22Rv1 (cell line): ENCODE results near the gene CEND1.

ENCODE experiments used
- ZFX ChIP-seq: fragments of 450-650 bp; IDR thresholded peaks from 2 replicates; pipeline ENCODE4 v1.6.1; 2017; ENCODE audit warnings: antibody characterized with exemption, borderline replicate concordance
- TF ChIP-seq, protein P1 (sequence below): fragments of 450-650 bp; IDR thresholded peaks from 2 replicates; pipeline ENCODE4 v1.5.1; 2017; ENCODE audit warnings: mild to moderate bottlenecking

DNA sequence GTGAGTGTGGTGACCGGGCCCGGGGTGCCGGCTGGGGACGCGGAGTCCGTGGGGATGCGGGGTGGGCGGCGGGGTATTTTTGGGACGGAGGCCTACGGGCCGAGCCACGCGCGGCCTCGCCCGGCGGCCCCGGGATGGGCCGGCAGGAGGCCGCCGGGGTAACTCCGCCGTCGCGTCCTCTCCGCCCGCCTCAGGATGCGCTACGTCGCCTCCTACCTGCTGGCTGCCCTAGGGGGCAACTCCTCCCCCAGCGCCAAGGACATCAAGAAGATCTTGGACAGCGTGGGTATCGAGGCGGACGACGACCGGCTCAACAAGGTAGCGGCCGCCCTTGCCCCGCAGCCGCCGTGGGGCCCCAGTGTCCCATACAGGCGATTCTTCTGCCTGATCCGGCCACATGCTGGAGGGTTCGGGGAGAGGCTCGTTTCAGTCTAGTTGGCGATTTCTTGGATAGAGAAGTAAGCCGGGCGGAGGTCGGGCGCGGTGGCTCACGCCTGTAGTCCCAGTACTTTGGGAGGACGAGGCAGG lies 20.2 kb upstream of the CEND1 start:
- no peak for TF ChIP-seq ZFX
- TF ChIP-seq, protein P1, sequence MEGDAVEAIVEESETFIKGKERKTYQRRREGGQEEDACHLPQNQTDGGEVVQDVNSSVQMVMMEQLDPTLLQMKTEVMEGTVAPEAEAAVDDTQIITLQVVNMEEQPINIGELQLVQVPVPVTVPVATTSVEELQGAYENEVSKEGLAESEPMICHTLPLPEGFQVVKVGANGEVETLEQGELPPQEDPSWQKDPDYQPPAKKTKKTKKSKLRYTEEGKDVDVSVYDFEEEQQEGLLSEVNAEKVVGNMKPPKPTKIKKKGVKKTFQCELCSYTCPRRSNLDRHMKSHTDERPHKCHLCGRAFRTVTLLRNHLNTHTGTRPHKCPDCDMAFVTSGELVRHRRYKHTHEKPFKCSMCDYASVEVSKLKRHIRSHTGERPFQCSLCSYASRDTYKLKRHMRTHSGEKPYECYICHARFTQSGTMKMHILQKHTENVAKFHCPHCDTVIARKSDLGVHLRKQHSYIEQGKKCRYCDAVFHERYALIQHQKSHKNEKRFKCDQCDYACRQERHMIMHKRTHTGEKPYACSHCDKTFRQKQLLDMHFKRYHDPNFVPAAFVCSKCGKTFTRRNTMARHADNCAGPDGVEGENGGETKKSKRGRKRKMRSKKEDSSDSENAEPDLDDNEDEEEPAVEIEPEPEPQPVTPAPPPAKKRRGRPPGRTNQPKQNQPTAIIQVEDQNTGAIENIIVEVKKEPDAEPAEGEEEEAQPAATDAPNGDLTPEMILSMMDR, result no peak
